DOHH2 (cell line): ENCODE results near the gene OLIG2.

Experiments used
- H3F3A ChIP-seq: fragments of 200-600 bp; sonication (generic), shearing (Covaris generic); 2 replicates; pipeline ENCODE4 v1.6.0; 2016; ENCODE audit warnings: antibody characterized with exemption, mild to moderate bottlenecking; ENCODE audit not compliant: control insufficient read depth, insufficient read depth
- H3K27ac ChIP-seq: fragments of 200-600 bp; sonication (generic); 2 replicates; pipeline ENCODE4 v1.5.1; 2014; ENCODE audit warnings: low read depth, mild to moderate bottlenecking, low read length, moderate library complexity
- H3K27me3 ChIP-seq: fragments of 200-600 bp; sonication (generic); 2 replicates; pipeline ENCODE4 v1.6.1; 2014; ENCODE audit warnings: mild to moderate bottlenecking, low read length, mixed read lengths; ENCODE audit not compliant: control insufficient read depth
- H3K36me3 ChIP-seq: fragments of 200-600 bp; sonication (generic); 2 replicates; pipeline ENCODE4 v1.6.1; 2014; ENCODE audit warnings: mild to moderate bottlenecking, low read length, moderate library complexity, mixed read lengths; ENCODE audit not compliant: control insufficient read depth
- H3K4me1 ChIP-seq: fragments of 200-600 bp; sonication (generic); 2 replicates; pipeline ENCODE4 v1.6.1; 2014; ENCODE audit warnings: mild to moderate bottlenecking, low read length, mixed read lengths; ENCODE audit not compliant: control insufficient read depth
- H3K4me2 ChIP-seq: fragments of 200-600 bp; sonication (generic); 2 replicates; pipeline ENCODE4 v1.6.0; 2014; ENCODE audit warnings: mild to moderate bottlenecking, low read length, moderate library complexity
- H3K4me3 ChIP-seq: fragments of 200-600 bp; sonication (generic); 2 replicates; pipeline ENCODE4 v1.5.1; 2014; ENCODE audit warnings: mild to moderate bottlenecking, low read length, mixed read lengths
- H3K79me2 ChIP-seq: fragments of 200-600 bp; sonication (generic); 2 replicates; pipeline ENCODE4 v1.6.1; 2014; ENCODE audit warnings: mild to moderate bottlenecking, low read length, mixed read lengths; ENCODE audit not compliant: control insufficient read depth
- H3K9me2 ChIP-seq: fragments of 200-600 bp; sonication (generic); replicated peaks from 2 replicates; pipeline ENCODE4 v1.6.1; 2014; ENCODE audit warnings: mild to moderate bottlenecking, low read length, mixed read lengths; ENCODE audit not compliant: control insufficient read depth
- H3K9me3 ChIP-seq: fragments of 200-600 bp; sonication (generic); 2 replicates; pipeline ENCODE4 v1.6.1; 2014; ENCODE audit warnings: antibody characterized with exemption, low read length, mixed read lengths; ENCODE audit not compliant: control insufficient read depth, insufficient read depth
- H4K20me1 ChIP-seq: fragments of 200-600 bp; sonication (generic); 2 replicates; pipeline ENCODE4 v1.6.0; 2014; ENCODE audit warnings: low read depth, mild to moderate bottlenecking, antibody characterized with exemption, low read length, moderate library complexity; ENCODE audit not compliant: control insufficient read depth, insufficient read depth
- CTCF ChIP-seq: fragments of 200-600 bp; sonication (generic); IDR thresholded peaks from one replicate; pipeline ENCODE4 v1.5.1; 2014; ENCODE audit warnings: antibody characterized with exemption, mild to moderate bottlenecking, low read depth, low read length; ENCODE audit not compliant: poor library complexity, severe bottlenecking
- EZH2phosphoT487 ChIP-seq: fragments of 200-600 bp; sonication (generic); IDR thresholded peaks from 2 replicates; pipeline ENCODE4 v1.6.1; 2017; ENCODE audit warnings: borderline replicate concordance, mild to moderate bottlenecking, antibody characterized with exemption, low read length, moderate library complexity, mixed read lengths

OLIG2 gene

GRCh38 chr21:33076600-33077329 is 51.0 kb downstream of the OLIG2 start:
- peaks cover 10% of the 10 kb centered on the region for H3K4me1 ChIP-seq
- no peaks in the 10 kb centered on the region for H3K9me3 ChIP-seq
- H3K27ac ChIP-seq = no peak overlapping the region
- H3K79me2 ChIP-seq = no peaks in the 10 kb centered on the region
- H4K20me1 ChIP-seq = no peaks in the 10 kb centered on the region
- H3K4me2 ChIP-seq = no peak overlapping the region
- TF ChIP-seq EZH2phosphoT487 (no peak), CTCF (no peak)
- peaks cover 29% of the 10 kb centered on the region for H3K27me3 ChIP-seq
- H3K9me2 ChIP-seq = no peaks in the 10 kb centered on the region
- no peaks in the 10 kb centered on the region for H3F3A ChIP-seq
- H3K4me3 ChIP-seq = no peak overlapping the region
- H3K36me3 ChIP-seq = no peaks in the 10 kb centered on the region
